GM19025 (cell line): ENCODE measurements around the gene NPAP1.
"Not testable (repeated sequence)": the region's sequence is repeated elsewhere in the genome, so short reads cannot be mapped to it uniquely, and the experiment has no call there.

ENCODE experiments used
- ATAC-seq: cut with Tn5 transposase; IDR thresholded peaks from one replicate; pipeline ENCODE4 v1.9.1; 2021; ENCODE audit warnings: mild to moderate bottlenecking, low read depth, moderate library complexity; ENCODE audit not compliant: unreplicated experiment

The NPAP1 gene

DNA sequence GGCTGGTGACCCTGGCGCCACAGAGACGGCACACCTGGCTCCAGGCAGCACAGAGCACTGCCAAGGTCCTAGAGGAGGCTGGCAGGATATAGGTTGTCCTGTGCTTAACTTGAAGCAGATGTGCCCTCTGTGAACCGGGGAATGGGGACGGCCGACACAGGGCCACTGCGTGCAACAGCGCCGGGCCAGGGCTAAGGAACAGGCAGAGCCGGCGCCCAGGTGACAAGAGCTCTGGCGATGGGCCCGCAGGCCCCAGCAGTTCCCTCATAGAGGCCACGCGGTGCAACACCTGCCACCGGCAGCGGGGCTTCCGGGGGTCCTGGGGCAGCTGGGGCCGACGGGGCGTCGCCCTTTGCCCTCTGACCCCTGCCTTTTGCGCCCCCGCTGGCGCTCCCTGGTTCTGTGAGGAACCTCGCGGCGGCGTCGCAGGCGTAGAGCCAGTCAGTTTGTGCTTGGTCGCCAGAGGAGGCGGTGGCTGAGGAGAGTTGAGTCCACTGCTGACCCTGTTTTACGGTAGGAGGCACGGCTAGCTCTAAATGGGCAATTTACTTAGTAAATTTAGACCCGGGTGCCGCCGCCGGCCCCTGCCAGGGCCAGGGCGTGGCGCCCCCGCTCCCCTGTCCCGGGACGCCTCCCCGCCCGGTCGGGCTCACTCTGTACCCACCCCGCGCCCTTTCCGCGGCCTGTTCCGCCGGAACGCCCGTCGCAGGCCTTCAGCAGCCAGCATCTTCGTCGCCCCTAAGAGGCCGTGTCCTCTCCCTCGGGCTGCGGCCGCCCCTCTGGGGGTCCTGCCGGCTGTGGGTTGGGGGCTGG lies at the start of gene NPAP1:
Gene NPAP1, plus strand, starts transcription at position 444 of the 813 bp plus-strand sequence. Its CDS starts 93 bp downstream, at position 537.
- ATAC-seq = no peak

DNA sequence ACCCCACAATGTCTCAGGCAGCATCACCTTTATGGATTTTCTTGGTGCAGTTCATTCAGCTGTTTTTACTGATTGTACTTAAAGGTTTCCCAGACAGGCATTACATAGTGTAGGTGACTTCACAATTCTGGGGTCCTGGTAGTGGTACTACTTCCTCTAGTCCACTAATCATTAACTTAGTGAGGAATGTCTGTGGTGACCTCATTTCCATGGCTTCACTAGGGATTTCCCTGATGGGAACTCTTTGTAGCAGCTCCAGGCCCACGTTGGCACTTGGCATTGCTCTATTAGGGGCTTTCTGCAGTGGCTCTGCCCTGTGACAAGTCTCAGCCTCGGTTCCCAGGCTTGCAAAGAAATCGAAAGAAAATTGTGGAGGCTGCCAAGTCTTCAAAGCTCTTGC lies 48.1 kb upstream of the NPAP1 start:
- no peak for ATAC-seq

- no peak for ATAC-seq
Observed at GRCh38 chr15:24633082-24633481, 42.5 kb upstream of the NPAP1 start.

DNA sequence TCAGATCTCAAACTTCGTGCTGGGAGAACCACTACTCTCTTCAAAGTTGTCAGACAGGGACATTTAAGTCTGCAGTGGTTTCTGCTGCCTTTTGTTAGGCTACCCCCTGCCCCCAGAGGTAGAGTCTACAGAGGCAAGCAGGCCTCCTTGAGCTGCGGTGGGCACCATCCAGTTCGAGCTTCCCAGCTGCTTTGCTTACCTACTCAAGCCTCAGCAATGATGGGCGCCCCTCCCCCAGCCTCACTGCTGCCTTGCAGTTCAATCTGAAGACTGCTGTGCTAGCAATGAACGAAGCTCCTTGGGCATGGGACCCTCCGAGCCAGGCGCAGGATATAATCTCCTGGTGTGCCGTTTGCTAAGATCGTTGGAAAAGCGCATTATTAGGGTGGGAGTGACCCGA lies 36.2 kb upstream of the NPAP1 start:
- ATAC-seq = not testable (repeated sequence)

GRCh38 chr15:24645627-24646026 lies 29.9 kb upstream of the NPAP1 start:
- no peak for ATAC-seq

GRCh38 chr15:24659622-24660021 lies 16.0 kb upstream of the NPAP1 start:
- ATAC-seq = no peak

- ATAC-seq = no peak
Observed at GRCh38 chr15:24662991-24663390, 12.6 kb upstream of the NPAP1 start.

DNA sequence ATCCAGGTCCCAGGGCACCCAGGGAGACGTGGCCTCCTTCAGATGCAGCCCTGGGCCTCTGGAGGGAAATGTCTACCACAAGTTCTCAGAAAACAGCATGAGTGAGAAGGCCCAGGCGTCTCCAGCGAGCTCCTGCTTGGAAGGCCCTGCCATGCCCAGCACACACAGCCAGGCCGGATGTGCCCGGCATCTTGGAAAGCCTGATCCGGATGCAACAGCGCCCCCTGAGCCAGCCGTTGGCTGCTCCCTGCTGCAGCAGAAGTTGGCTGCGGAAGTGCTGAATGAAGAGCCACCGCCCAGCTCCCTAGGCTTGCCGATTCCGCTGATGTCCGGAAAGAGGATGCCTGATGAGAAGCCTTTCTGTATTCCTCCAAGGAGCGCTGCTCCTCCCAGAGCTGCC lies 856 bp downstream of the NPAP1 start:
- no peak for ATAC-seq

DNA sequence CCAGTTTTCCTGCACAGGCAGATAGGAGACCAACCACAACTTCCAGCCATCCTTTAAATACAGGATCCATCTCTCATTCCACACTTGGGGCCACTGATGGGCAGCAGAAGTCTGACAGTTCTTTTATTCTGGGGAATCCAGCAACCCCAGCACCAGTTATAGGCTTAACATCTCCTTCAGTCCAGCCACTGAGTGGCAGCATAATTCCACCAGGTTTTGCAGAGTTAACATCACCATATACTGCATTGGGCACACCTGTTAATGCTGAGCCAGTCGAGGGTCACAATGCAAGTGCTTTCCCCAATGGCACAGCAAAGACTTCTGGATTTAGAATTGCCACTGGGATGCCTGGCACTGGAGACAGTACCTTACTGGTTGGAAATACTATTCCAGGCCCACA lies 2.9 kb downstream of the NPAP1 start:
- ATAC-seq = no peak

GRCh38 chr15:24682002-24682401 lies 6.4 kb downstream of the NPAP1 start:
- no peak for ATAC-seq

DNA sequence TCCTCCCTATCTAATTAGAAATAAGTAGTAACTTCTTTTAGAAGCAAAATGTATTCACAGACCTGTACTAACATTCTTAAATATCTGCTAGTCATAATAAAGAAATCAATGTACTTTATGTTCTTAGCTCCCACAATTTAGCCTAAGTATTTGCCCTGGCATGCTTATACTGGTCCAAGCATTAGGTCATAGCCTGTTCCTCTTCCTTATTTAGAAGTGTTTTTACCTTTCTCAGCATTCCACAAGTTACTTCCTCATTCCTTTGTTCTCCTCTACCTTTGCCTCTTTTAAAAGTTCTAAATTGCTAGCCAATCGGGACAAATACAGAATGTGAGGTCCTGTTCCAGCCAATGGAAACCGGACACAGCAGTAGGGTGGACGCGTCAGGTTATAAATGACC lies 7.3 kb downstream of the NPAP1 start:
- ATAC-seq = not testable (repeated sequence)

- ATAC-seq = no peak
Observed at GRCh38 chr15:24683736-24684135, 8.2 kb downstream of the NPAP1 start.

- no peak for ATAC-seq
Observed at GRCh38 chr15:24684313-24684712, 8.7 kb downstream of the NPAP1 start.

GRCh38 chr15:24696201-24696600 lies 20.6 kb downstream of the NPAP1 start:
- ATAC-seq = no peak

DNA sequence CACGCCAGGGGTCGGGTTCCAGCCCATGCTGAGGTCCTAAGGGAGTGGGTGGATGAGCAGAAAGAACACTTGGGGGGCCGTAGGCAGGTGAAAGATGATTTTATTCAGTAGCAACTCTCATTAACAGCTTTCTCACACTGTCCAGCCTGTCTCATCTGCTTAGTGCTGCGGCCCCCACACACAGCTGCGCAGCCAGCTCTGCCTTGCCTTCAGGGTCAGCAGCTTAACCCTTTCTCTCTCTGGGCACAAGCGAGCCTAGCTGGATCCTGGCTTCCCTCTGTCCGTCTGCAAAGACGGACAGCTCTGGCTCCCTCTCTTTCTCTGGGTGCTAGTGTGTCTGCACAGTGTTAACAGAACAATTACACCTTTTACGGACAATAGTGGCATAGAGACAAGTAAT lies 21.3 kb downstream of the NPAP1 start:
- no peak for ATAC-seq

DNA sequence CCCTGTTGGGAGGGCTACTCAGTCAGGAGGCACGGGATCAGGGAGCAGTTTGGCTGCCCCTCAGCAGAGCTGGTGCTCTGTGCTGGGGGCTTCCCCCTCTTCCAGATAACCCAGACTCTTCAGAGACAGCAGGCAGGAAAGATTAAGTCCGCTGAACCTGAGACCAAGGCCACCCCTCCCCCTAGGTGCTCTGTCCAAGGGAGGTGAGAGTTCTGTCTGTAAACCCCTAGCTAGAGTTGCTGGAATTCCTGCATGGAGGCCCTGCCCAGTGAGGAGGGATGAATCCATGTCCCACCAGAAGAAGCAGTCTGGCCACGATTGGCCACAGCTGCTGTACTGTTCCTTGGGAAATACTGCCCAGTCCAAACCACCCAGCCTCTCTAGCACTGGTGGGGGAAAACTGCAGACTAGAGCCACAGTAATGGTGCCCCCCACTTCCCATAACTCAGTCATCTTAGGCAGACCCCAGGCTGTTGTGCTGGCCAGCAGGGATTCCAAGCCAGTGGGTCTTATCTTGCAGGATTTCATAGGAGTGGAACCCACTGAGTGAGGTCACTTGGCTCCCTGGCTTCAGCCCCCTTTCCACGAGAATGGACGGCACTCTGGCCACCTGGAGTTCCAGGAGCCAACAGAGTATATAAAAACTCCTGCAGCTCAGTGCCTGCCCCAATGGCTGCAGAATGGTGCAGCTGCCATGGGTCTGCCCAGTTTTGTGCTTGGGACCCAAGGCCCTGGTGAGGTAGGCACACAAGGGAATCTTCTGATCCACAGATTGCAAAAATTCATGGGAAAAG lies 42.9 kb downstream of the NPAP1 start:
- no peak for ATAC-seq

DNA sequence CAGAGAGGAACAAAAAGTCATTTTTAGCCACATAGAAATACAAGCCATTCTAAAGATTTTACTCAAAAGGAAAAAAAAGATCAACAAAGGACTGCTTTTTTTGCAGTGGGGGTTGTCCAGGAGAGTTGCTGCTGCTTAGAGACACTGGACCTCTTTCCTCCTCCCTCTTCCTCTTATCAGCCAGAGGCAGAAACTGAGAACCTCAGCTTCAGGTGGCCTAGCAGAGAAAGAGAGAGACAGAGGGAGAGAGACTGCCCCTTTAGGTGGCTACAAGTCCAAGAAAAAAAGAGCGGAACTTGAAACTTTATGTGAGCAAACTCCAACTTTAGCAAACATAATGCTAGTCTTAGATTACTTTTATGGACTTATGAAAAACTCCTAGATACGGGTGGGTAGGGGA lies 54.2 kb downstream of the NPAP1 start:
- ATAC-seq = no peak
